Thyroid gland (tissue), 4 donors: ENCODE measurements around the gene MAP1A.

Experiments
- POLR2A ChIP-seq, 2 donors: fragments of 450-650 bp; IDR thresholded peaks; one replicate each; pipeline ENCODE4 v1.6.1; 2017; ENCODE audit warnings: antibody characterized with exemption in 2 of 2, mild to moderate bottlenecking in 2 of 2, moderate library complexity in 1 of 2
- TF ChIP-seq, protein P1 (sequence below), 6 experiments: fragments of 200-600 bp in 3 of 6; fragments of 450-650 bp in 3 of 6; sonication (generic) in 3 of 6; IDR thresholded peaks; one replicate each; pipeline ENCODE4 v1.5.1; 2016 to 2019; ENCODE audit warnings: antibody characterized with exemption in 6 of 6, mild to moderate bottlenecking in 2 of 6, inconsistent platforms in 1 of 6, moderate library complexity in 1 of 6

DNA sequence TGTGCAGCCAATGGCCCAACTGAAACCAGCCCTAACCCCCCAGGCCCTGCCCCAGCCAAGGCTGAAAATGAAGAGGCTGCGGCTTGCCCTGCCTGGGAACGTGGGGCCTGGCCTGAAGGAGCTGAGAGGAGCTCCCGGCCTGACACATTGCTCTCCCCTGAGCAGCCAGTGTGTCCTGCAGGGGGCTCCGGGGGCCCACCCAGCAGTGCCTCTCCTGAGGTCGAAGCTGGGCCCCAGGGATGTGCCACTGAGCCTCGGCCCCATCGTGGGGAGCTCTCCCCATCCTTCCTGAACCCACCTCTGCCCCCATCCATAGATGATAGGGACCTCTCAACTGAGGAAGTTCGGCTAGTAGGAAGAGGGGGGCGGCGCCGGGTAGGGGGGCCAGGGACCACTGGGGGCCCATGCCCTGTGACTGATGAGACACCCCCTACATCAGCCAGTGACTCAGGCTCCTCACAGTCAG, 11.2 kb downstream of the MAP1A start:
- no peak for TF ChIP-seq POLR2A (IDR thresholded peaks at IDR 0.05)
- TF ChIP-seq, protein P1, sequence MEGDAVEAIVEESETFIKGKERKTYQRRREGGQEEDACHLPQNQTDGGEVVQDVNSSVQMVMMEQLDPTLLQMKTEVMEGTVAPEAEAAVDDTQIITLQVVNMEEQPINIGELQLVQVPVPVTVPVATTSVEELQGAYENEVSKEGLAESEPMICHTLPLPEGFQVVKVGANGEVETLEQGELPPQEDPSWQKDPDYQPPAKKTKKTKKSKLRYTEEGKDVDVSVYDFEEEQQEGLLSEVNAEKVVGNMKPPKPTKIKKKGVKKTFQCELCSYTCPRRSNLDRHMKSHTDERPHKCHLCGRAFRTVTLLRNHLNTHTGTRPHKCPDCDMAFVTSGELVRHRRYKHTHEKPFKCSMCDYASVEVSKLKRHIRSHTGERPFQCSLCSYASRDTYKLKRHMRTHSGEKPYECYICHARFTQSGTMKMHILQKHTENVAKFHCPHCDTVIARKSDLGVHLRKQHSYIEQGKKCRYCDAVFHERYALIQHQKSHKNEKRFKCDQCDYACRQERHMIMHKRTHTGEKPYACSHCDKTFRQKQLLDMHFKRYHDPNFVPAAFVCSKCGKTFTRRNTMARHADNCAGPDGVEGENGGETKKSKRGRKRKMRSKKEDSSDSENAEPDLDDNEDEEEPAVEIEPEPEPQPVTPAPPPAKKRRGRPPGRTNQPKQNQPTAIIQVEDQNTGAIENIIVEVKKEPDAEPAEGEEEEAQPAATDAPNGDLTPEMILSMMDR (IDR thresholded peaks at IDR 0.05) = no peak
